ENCODE data around the gene C9.
"Not testable (repeated sequence)": the region's sequence is repeated elsewhere in the genome, so short reads cannot be mapped to it uniquely, and the experiment has no call there.

DNA sequence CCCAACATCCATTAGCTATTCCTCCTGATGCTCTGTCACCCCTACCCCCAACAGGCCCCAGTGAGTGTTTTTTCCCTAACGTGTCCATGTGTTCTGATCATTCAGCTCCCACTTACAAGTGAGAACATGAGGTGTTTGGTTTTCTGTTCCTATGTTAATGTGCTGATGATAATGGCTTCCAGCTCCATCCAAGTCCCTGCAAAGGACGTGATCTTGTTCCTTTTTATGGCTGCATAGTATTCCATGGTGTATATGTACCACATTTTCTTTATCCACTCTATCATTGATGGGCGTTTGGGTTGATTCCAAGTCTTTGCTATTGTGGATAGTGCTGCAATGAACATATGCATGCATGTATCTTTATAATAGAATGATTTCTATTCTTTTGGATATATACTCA lies 47.8 kb downstream of the C9 start:
- TF ChIP-seq POLR2AphosphoS5 (IDR thresholded peaks at IDR 0.05); EP300 (IDR thresholded peaks at IDR 0.05; ENCODE audit: low read depth); POLR2A (IDR thresholded peaks at IDR 0.05): not testable (repeated sequence)
- TF ChIP-seq, protein P1, sequence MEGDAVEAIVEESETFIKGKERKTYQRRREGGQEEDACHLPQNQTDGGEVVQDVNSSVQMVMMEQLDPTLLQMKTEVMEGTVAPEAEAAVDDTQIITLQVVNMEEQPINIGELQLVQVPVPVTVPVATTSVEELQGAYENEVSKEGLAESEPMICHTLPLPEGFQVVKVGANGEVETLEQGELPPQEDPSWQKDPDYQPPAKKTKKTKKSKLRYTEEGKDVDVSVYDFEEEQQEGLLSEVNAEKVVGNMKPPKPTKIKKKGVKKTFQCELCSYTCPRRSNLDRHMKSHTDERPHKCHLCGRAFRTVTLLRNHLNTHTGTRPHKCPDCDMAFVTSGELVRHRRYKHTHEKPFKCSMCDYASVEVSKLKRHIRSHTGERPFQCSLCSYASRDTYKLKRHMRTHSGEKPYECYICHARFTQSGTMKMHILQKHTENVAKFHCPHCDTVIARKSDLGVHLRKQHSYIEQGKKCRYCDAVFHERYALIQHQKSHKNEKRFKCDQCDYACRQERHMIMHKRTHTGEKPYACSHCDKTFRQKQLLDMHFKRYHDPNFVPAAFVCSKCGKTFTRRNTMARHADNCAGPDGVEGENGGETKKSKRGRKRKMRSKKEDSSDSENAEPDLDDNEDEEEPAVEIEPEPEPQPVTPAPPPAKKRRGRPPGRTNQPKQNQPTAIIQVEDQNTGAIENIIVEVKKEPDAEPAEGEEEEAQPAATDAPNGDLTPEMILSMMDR (IDR thresholded peaks at IDR 0.05): not testable (repeated sequence)

Measured in transverse colon (tissue), 4 donors.